Activated CD4-positive, alpha-beta T cell treated with anti-CD3 and anti-CD28 coated beads, Interleukin-2, Interleukin-6, amounts not matched to agents 100 ng/mL and 50 ng/mL, durations not matched to agents 16 hours and 8 hours (primary cell): Measurements from ENCODE around the gene CCNL1.
"Not testable (repeated sequence)": the region's sequence is repeated elsewhere in the genome, so short reads cannot be mapped to it uniquely, and the experiment has no call there.

Experiments used
- DNase-seq: peaks from one replicate; pipeline ENCODE4 v3.0.0-alpha.2; 2020

The CCNL1 gene

DNA sequence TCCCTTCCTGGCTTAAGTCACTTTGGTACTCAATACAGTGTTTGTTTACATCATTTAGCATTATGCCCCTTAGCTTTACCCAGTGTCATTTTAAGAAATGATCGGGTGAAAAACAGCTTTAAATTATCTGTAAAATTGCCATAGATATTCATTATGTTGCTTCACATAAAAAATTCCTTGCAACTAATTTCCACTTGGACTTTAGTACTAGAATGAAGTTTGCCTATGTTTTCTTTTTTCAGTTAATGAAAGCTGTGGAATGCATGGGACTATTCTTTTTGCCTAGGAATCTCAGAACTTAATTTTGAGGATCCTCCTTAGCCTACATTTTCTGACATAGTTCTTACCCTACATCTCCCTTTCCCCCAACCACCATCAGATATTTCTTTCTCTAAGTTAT, 38.4 kb downstream of the CCNL1 start:
- DNase-seq = no peak

DNA sequence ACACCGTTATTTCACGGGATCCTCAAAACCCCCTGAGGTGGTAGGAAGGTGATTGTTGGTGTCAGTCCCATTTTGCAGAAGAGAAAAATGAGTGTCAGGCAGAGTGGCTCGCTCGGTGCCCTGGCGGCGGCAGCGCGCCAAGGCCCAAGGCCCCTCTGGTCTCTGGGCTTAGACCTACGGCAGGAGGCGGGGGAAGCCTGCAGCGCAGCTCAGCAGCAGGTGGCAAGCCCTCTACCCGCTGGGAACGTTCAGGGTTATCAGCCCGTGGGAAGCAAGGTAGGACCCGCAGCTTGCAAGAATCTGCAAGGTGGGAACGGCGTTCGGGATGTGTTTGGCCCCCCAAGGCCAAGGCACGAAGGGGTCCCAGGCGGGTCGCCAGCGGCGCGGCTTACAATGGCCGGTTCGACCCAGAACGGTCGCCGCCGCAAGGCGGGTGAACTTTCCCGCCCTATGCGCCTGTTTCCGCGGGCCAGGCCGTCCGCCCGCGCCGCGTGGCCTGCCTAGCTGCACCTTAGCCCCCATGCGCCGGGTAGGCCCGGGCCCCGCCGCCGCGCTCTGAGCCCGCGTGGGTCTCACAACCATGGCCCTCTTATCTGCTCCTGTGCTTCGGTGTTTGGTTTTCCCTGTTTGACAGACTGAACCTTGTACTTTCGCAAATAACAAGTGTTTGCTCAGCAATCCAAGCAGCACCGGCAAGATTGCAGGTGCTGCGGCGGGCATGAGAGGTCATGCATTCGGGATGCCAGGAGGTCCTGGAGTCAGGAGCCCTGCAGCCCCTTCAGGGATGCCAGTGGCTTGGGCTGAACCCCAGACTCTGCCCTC, 39.7 kb downstream of the CCNL1 start:
- no peak for DNase-seq

DNA sequence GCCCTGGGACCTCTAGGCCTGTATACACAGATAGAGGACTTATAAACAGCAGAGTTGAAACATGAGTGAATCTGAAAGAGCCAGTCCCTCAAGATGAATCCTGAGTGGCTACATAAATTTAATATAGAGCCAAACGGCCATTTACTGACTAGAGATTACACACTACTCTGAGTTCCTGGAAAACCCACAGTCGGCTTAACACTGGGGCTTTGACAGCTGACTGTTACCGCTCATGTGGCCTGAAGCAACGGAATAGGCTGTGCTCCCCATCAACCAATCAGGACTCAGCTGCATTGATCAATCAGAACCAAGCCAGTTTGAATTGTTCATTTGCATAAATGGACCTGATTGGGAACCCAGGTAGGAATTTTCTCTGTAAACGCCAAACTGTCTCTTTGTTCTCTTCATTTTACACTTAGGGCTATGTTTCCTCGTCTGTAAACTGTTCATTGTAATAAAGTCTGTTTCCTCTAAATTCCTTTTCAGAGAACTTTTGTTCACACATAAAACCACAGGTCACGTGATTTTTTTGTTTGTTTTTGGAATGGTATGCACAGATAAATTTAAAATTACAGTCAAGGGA, 40.5 kb downstream of the CCNL1 start:
- peak; percentile 84 for DNase-seq

DNA sequence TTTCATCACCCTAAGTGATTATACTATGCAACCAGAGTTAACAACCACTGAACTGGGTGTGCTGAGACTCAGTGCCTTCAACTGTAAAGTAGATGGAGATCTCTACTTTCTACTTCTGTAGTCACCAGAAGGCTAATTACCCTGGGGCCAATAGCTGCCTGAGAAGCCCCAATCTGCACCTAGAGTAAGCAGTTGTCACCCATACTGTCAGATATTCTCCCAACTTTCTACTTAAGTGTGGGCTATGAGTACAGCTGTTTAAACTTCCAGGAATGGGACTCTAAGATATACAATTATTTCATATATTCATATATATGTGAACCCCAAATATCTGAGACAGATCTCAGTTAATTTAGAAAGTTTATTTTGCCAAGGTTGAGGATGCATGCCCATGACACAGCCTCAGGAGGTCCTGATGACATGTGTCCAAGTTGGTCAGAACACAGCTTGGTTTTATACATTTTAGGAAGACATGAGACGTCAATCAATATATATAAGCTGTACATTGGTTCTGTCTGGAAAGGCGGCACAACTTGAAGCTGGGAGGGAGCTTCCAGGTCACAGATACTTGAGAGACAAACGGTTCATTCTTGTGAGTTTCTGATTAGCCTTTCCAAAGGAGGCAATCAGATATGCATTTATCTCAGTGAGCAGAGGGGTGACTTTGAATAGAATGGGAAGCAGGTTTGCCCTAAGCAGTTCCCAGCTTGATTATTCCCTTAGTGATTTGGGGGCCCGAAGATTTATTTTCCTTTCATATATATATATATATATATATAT, 41.9 kb downstream of the CCNL1 start:
- no peak for DNase-seq

DNA sequence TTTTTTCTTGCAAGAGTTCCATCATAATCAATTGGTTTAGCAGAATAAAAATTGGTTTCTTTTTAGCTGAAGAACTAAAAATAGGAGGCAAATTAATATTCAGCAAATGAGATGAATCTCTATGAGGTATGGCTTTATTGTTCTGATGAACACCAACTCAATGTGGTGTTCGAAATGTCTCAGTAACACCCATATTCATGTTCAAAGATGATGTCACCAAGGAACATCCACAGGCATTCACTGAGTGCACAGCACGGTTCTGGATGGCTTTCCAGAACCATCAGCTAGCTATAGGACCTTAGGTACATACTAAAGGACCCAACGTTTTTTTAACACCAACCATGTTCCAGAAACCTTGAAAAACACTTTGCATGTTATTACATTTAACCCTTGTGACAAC, 42.7 kb downstream of the CCNL1 start:
- no peak for DNase-seq

DNA sequence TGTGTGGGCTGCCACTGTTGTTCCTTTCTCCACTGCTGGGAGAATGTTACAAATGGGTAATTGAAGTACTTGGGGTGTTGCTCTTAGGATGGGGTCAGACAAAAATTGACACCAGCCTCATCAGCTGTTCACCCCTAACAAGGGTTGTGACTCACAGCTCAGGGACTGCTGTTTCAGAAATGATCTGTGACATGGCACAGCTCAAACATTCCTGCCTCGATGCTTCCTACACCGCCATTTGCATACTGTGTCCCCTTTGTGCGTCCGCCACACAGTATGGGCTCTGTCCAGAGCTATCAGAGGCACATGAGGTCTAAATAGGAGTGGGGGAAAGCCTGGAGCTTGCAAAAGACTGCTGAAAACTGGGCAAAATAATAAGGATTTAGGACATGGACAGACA, 43.9 kb downstream of the CCNL1 start:
- DNase-seq = no peak

DNA sequence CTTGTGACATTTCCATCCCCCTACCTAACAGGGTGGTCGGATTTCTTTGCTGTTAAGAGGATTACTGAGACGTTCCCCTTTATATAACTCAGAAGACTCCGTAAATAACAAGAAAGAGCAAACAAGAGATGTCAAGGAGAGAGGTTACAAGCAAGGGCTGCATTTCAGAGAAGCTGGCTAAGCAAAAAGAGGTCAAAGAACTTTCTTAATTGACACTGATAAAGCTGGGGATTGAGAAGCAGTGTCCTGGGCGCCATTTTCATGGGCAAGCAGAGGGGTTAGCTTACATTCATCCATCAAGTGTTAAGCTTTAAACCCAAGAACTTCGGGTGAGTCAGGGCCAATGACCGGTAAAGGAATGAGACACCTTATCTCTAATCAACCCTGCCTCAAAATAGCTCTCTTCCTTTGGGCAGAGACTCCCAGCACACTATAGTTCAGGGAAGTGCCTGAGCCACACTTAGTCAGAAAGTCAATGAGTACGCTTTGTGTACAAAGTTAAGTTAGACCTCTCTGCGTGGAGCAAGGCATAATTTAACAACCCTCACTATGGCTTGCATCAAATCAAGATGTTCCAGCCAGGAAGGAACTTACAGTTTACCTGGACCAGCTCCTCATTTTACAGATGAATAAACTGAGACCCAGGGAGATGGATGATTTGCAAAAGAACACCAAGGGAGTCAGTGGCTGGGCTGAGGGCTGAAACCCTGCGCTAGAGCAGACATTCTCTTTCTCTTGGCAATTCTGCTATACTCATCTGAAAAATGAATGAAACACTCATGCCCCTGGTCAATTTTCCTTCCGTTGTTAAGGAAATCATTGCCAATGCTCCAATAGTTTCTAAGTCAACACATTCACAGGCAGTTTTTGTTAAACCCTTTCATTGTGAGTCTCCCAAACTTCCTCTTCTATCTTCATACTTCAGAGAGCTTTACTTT, 44.6 kb downstream of the CCNL1 start:
- no peak for DNase-seq

DNA sequence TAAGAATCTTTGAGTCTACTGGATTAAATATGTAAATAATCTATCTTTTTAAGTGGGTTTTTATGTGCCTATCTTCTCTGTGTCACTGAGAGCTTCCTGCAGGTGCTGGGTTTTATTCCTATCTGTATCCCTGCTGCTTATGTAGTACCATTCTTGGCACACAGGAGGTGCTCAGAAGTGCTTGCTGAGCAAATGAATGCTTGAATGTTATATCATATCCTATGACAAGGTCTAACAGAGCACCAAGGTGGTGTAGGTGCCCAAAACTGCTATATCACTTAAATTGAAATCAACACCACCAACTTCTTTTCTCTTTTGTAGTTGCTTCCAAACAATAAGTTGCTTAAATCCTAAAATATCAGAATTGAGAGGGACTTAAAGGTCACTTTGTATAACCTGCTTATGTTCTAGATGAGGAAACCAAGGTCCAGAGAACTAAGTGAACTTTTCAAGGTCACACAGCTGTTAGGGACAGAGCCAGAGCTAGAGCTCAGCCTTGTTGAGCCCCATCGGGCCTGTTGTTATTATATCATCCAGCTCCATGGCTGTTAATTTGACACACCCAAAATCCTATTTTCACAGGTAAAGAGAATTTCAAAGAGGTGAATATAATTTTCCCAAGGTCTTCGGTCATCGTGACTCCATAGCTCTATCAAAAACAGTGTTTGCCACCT, 46.0 kb downstream of the CCNL1 start:
- DNase-seq = no peak

DNA sequence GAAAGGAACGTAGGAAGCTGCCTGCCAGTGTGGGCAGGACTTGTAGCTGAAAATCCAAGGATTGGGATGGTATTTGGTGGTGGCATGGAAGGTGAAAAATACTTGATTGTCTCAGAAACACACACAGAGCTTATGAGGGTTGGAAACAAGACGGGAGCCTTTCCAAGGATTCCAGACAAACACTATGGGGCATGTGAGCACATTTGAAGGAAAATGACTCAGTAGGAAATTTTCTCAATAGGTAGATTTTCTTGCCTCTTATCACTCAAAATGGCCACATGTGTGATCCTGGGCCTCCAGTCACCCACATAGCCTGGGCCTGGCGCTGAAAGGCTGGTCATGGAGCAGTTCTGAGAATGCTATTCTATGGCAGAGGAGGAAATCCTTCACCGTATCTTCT, 47.4 kb downstream of the CCNL1 start:
- DNase-seq = no peak

DNA sequence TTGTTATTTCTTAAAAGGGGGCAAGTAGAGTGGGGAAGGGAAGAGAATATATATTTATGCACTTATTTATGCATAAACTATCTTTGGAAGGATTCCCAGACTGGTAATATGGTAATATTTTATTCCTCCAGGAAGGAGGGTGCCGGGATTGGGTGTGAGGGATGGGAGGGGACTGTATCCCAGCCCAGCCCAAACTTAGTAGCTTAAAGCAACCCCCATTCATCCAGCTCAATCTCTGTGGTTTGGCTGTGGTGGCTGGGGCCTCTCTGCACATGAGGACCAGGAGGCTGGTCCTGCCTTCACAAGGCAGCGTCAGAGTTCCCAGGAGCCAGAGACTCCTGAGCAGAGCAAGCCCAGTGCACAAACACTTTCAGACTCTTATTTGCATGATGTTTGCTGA, 48.4 kb downstream of the CCNL1 start:
- DNase-seq = no peak

DNA sequence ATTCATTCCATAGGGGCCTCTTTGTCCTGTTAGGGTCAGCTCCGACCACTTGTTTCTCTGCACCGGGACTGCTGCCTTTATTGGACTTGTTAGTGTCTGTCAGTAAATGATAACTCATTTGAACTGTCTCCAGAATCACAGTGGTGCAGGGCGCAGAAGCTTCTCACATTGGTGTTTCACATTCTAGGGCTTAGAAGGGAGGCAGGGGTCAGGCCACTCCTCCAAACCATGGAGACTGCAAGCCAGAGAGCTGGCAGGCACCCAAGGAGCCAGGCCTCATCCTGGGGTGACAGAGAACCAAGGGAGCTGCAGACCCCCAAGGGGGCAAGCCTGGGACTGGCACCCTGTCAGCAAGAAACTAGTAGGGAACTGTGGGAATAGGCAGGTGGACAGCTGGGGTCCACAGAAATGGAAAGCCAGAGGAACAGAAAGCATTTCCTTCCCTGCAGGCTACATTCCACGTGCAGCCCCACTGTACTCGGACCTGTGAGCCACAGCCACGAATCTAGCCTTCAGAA, 49.1 kb downstream of the CCNL1 start:
- no peak for DNase-seq

DNA sequence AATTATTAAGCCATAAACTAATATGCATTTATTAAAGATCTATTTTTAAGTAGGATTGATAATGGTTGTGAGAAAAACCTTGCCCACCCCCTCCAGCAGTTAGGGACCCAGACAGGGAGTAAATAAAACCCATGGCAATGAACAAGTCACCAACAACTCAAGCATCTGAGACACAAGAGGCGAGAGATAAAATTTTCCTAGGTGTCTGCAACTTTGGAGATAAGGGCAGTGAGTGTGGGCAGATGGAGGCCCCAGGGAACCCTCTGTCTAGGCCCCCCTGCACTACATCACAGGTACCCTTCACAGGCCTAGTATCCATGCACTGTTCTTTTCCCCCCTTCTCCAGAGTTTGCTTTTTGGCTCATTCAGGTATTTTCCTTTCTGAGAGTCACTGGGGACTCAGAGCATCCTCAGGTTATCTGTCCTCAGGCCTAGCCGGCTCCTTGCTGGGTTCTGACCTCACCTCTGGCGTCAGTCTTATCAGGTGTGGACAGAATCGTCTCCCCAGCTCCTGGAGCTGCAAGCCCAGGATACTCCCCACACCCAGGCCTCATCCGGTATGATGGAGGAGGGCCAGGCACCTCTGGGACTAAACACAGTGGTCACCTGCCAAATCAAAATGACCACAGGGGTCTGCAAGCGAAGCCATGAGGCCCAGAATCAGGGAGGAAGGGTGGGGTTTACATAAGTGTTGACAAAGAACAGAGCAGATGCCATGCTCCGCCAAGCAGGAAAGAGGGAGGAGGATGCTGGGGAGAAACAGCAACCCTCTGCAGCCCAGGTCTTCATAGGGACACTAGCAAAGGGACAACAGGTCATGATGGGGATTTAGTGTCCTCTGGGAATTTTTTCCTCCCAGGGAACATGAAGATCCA, 50.4 kb downstream of the CCNL1 start:
- no peak for DNase-seq

DNA sequence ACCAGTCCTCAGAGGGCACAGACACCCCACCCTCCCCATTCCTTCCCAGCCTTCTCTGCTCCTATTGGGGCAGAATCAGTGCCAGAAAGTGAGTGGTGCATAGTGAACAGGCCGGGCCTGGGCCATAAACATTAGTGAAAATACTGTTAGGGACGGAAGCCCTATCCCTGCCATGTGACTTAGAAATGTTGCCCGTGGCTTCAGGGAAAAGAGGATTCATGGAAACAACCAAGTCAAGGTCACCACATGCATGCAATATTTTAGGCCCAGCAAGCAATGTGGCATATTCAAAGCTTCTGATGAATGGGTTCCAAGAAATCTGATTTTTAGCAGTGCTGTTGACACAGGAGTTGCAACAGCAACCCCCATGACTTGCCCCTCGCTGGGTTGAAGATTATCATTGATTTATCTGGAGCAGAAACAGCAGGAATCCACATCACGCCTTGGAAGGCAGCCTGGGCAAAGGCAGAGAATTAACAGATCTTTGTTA, 52.3 kb downstream of the CCNL1 start:
- no peak for DNase-seq

DNA sequence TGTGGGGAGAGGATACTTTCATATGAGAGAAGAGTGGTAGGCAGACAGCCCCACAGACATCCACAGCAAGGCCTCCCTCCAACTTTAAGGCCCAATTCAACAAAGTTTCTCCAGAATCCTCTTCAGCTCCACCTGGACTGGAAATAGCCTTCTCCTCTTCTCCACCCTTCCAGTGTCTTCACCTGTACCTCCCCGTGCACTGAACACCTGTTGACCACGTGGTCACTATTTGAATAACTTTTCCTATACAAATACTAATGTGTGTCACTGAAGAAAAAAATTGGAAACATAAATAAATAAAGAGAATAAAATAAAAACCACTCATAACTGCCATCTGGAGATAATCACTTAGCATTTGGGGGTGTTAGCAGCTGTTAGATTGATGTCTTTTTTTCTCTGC, 52.9 kb downstream of the CCNL1 start:
- DNase-seq = no peak

DNA sequence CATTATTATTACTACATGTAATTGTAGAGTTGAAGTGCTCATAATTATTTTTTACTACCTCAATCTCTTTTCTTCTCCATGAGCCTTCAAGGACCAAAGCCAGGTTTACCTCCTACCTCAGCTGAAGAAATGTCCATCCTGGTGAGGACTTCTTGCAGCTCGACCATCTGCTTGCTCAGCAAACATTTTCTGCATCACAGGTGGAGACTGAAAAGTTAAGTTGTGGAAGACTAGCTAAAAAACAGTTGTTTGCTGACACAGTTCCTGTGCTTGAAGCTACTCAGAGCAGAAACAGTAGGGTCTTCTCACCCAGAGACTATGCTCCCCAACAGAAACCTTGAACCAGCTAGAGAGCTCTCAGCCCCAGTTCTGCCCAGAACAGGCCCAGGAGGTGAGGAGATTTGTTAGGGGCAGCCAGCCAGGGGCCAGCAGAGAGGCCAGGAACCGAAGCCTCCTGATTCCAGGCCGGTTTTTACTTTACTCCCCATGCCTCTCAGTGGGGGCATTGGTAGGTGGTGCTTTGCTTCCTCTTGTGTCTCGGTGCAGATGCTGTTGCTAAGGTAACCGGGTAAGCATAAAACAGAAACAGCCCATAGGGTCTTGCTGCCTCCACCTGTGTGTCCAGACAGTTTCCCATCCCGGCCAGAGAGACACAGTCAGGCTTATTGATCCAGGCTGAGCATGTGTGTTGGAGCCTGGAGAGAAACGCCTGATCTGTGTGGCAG, 54.9 kb downstream of the CCNL1 start:
- no peak for DNase-seq

DNA sequence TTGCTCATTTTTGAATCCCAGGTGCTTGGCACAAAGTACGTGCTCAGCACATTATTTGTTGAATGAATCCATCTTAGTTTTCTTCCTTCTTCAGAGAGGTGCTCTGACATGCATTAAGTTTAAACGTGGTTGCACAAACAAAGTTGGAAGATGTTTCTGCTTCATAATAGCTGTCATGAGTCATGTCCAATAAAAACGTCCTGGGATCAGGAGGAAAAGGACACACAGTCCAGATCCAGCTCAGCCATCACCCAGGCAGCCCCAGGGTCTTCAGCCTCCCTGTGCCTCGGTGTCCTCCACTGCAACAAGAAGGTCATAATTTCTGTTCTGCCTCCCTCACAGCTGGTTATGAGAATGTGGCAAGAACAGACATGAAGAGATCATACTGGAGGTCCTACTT, 55.4 kb downstream of the CCNL1 start:
- no peak for DNase-seq

DNA sequence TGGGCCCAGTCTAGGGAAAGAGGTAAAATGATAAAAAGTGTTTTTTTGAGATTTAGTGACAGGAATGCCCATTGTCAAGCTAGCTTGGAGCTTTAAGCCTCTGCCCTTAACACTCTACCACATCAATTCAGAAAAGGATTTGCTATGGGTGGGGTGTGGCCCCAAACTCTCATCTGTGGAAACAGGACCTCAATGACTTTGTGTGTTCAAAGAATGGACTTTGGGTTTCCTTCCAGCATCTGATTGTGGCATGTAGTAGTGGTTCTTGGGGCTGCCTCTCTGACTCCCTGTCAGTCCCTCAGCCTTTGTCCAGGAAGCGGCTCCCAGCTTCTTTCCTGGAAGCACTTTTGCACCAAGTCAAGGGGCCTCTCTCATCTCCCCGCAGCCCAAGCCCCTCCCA, 56.1 kb downstream of the CCNL1 start:
- no peak for DNase-seq

DNA sequence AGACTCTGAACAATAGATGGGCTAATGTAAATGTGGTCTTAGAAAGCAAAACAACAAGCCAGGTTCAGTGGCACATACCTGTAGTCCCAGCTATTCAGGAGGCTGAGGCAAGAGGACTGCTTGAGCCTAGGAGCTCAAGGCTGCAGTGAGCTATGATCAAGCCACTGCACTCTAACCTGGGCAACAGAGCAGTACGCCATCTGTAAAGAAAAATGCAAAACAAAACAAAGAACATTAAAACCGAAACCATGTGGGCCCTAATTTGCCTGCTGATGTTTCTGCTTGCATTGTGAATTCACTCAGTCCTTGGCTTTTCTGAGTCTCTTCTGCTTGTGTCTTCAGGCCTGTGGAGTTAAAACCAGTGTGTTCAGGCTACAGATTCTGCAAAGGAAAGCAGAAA, 56.7 kb downstream of the CCNL1 start:
- DNase-seq = peak; percentile 81

DNA sequence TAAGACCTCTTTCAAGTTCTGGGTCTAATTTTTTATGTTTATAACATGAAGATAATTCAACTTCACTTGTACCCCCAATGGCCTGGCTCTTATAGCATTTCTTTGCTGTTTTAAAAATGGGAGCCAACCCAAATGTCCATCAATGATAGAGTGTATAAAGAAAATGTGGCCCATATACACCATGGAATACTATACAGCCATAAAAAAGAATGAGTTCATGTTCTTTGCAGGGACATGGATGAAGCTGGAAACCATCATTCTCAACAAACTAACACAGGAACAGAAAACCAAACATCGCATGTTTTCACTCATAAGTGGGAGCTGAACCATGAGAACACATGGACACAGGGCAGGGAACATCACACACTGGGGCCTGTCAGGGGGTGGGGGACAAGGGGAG, 57.4 kb downstream of the CCNL1 start:
- DNase-seq = not testable (repeated sequence)

DNA sequence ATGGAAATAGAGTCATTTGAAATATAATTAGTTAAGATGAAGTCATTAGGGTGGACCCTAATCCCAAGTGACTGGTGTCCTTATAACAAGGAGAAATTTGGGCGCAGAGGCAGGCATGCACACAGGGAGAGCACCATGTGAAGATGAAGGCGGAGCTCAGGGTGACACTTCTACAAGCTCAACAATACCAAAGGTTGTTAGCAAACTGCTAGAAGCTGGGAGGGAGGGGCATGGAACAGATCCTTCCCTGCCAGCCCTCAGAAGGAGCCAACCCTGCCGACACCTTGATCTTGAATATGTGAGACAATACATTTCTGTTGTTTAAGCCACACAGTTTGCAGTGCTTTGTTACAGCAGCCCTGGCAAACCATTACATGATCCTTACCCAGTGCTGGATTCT, 57.8 kb downstream of the CCNL1 start:
- no peak for DNase-seq
